GM19372 (cell line): ENCODE data around the gene CYP51A1.
"Not testable (repeated sequence)": the region's sequence is repeated elsewhere in the genome, so short reads cannot be mapped to it uniquely, and the experiment has no call there.

ENCODE experiments used
- ATAC-seq: cut with Tn5 transposase; IDR thresholded peaks from one replicate; pipeline ENCODE4 v1.9.1; 2021; ENCODE audit warnings: mild to moderate bottlenecking, low read depth, moderate library complexity; ENCODE audit not compliant: unreplicated experiment

The CYP51A1 gene

GRCh38 chr7:92134271-92135051 is at the start of gene CYP51A1:
Gene CYP51A1 (minus strand): TSS chr7:92134477. CDS start chr7:92134364, 113 bp downstream.
- ATAC-seq: peak; percentile 81

GRCh38 chr7:92178928-92179924 is 44.9 kb upstream of the CYP51A1 start, which contains the start of gene LRRD1:
Gene LRRD1 (minus strand): TSS chr7:92179142. CDS start chr7:92165202, 13,940 bp downstream.
- peak; percentile 100 for ATAC-seq

GRCh38 chr7:92177362-92177761 is 43.1 kb upstream of the CYP51A1 start:
- no peak for ATAC-seq

DNA sequence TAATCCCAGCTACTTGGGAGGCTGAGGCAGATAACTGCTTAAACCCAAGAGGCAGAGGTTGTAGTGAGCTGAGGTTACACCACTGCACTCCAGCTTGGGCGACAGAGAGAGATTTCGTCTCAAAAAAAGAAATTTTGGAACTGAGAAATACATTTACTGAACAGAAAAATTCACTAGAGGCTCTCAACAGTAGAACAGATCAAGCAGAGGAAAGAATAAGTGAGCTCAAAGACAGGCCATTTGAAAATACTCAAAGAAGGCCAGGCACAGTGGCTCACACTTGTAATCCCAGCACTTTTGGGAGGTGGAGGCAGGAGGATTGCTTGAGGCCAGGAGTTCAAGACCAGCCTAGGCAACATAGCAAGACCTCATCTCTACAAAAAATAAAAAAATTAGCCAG is 35.3 kb upstream of the CYP51A1 start:
- not testable (repeated sequence) for ATAC-seq

GRCh38 chr7:92161271-92161670 is 27.0 kb upstream of the CYP51A1 start:
- no peak for ATAC-seq

GRCh38 chr7:92158660-92159575 is 24.6 kb upstream of the CYP51A1 start:
- ATAC-seq: peak; percentile 62

GRCh38 chr7:92156990-92157389 is 22.7 kb upstream of the CYP51A1 start:
- no peak for ATAC-seq

GRCh38 chr7:92155108-92155739 is 20.9 kb upstream of the CYP51A1 start:
- no peak for ATAC-seq

GRCh38 chr7:92150450-92151017 is 16.3 kb upstream of the CYP51A1 start:
- no peak for ATAC-seq

GRCh38 chr7:92149736-92150239 is 15.5 kb upstream of the CYP51A1 start:
- no peak for ATAC-seq

GRCh38 chr7:92143192-92143880 is 9.1 kb upstream of the CYP51A1 start:
- not testable (repeated sequence) for ATAC-seq

DNA sequence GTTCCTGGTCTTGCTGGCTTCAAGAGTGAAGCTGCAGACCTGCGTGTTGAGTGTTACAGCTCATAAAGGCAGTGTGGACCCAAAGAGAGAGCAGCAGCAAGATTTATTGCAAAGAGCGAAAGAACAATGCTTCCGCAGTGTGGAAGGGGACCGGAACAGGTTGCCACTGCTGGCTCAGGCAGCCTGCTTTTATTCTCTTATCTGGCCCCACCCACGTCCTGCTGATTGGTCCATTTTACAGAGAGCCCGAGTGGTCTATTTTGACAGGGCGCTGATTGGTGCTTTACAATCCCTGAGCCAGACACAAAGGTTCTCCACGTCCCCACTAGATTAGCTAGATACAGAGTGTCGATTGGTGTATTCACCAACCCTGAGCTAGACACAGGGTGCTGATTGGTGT is 8.5 kb upstream of the CYP51A1 start:
- ATAC-seq: not testable (repeated sequence)

- ATAC-seq: no peak
Observed at GRCh38 chr7:92141161-92141560, 6.9 kb upstream of the CYP51A1 start.

DNA sequence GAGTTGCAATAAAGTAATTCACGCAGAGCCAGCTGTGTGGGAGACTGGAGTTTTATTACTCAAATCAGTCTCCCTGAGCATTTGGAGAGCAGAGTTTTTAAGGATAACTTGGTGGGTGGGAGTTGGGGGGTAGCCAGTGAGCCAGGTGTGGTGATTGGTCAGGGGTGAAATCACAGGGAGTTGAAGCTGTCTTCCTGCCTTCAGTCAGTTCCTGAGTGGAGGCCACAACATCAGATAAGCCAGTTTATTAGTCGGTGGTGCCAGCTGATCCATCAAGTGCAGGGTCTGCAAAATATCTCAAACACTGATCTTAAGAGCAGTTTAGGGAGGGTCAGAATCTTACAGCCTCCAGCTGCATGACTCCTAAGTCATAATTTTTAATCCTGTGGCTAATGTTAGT is 3.3 kb upstream of the CYP51A1 start:
- ATAC-seq: no peak

- no peak for ATAC-seq
Observed at GRCh38 chr7:92135052-92135889, 994 bp upstream of the CYP51A1 start.

DNA sequence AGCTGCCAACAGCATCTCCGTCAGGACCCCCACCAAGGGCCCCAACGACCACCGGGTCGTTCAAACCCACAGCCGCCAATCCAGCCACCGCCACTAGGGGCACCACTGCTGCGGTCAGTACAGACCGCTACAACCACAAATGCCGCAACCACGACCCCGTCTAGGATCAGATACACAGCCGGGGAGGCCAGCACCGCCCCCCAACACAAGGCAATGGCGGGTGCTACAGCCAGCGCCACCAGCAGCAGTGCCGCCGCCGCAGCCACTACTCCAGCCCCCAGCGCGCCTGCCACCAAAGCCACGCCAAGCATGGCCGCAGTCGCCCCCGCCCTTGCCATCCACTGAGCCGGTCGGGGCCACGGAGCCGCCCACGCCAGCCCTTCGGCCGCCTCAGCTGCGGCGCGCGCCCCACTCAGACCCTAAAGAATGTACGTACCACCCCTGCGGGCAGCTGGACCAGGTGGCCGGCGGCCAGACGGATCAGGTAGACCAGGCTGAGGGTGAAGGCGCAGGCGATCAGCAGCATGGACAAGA is 473 bp downstream of the CYP51A1 start:
- ATAC-seq: peak; percentile 27

- no peak for ATAC-seq
Observed at GRCh38 chr7:92133133-92133736, 1.0 kb downstream of the CYP51A1 start.
